GM18502 (cell line): ENCODE results near the gene SH3RF2.
"Not testable (repeated sequence)": the region's sequence is repeated elsewhere in the genome, so short reads cannot be mapped to it uniquely, and the experiment has no call there.

Experiments used
- ATAC-seq: cut with Tn5 transposase; IDR thresholded peaks from one replicate; pipeline ENCODE4 v1.9.1; 2021; ENCODE audit warnings: mild to moderate bottlenecking; ENCODE audit not compliant: unreplicated experiment, poor library complexity

The SH3RF2 gene

GRCh38 chr5:146108870-146109269 is 172.5 kb downstream of the SH3RF2 start:
- not testable (repeated sequence) for ATAC-seq

- no peak for ATAC-seq
Observed at GRCh38 chr5:146109379-146109778, 173.0 kb downstream of the SH3RF2 start.

- no peak for ATAC-seq
Observed at GRCh38 chr5:146111409-146111808, 175.0 kb downstream of the SH3RF2 start.

- ATAC-seq = no peak
Observed at GRCh38 chr5:146112476-146112875, 176.1 kb downstream of the SH3RF2 start.
